ENCODE measurements around the gene TRAPPC11.

GRCh38 chr4:183688216-183688615 lies 29.1 kb downstream of the TRAPPC11 start:
- no peak for TF ChIP-seq POLR2A (IDR thresholded peaks at IDR 0.05; ENCODE audit: low read length)
- TF ChIP-seq GATA1 (IDR thresholded peaks at IDR 0.05; ENCODE audit: low read depth, low read length), result no peak
